GM18907 (cell line): ENCODE results near the gene LSM11.

ENCODE experiments used
- ATAC-seq: cut with Tn5 transposase; IDR thresholded peaks from one replicate; pipeline ENCODE4 v1.9.1; 2021; ENCODE audit warnings: mild to moderate bottlenecking, moderate library complexity; ENCODE audit not compliant: unreplicated experiment

Gene LSM11

GRCh38 chr5:157766902-157767301 is 23.4 kb downstream of the LSM11 start:
- no peak for ATAC-seq

- no peak for ATAC-seq
Measured at GRCh38 chr5:157767689-157768088, 24.2 kb downstream of the LSM11 start.

- ATAC-seq = no peak
Measured at GRCh38 chr5:157770665-157771064, 27.2 kb downstream of the LSM11 start.

GRCh38 chr5:157772127-157772526 is 28.6 kb downstream of the LSM11 start:
- ATAC-seq = no peak

- no peak for ATAC-seq
Measured at GRCh38 chr5:157778121-157778805, 34.8 kb downstream of the LSM11 start.

- ATAC-seq = no peak
Measured at GRCh38 chr5:157779221-157779620, 35.7 kb downstream of the LSM11 start.

GRCh38 chr5:157785801-157786200 is 42.3 kb downstream of the LSM11 start:
- ATAC-seq = no peak

GRCh38 chr5:157793301-157793700 is 49.8 kb downstream of the LSM11 start:
- no peak for ATAC-seq

- ATAC-seq = no peak
Measured at GRCh38 chr5:157799578-157799977, 56.1 kb downstream of the LSM11 start.

- ATAC-seq = no peak
Measured at GRCh38 chr5:157800137-157800536, 56.6 kb downstream of the LSM11 start.

- no peak for ATAC-seq
Measured at GRCh38 chr5:157802736-157803135, 59.2 kb downstream of the LSM11 start.

GRCh38 chr5:157808043-157808442 is 64.5 kb downstream of the LSM11 start:
- ATAC-seq = no peak
